GM21737 (cell line): ENCODE data around the gene MYBL2.
A peak's percentile ranks its signal among the peaks of the same experiment; 100 is the strongest.
"Not testable (repeated sequence)": the region's sequence is repeated elsewhere in the genome, so short reads cannot be mapped to it uniquely, and the experiment has no call there.

Experiments used
- ATAC-seq: cut with Tn5 transposase; IDR thresholded peaks from one replicate; pipeline ENCODE4 v1.9.1; 2021; ENCODE audit warnings: mild to moderate bottlenecking, moderate library complexity; ENCODE audit not compliant: unreplicated experiment

Gene MYBL2

GRCh38 chr20:43666376-43667328, at the start of gene MYBL2:
Gene MYBL2 (plus strand): TSS chr20:43667114. CDS start chr20:43667284, 170 bp downstream.
- ATAC-seq: peak; percentile 67

GRCh38 chr20:43631598-43631997, 35.3 kb upstream of the MYBL2 start:
- no peak for ATAC-seq

GRCh38 chr20:43636429-43636828, 30.5 kb upstream of the MYBL2 start:
- no peak for ATAC-seq

GRCh38 chr20:43642548-43642947, 24.4 kb upstream of the MYBL2 start:
- ATAC-seq: no peak

GRCh38 chr20:43650997-43651525, 15.9 kb upstream of the MYBL2 start:
- ATAC-seq: no peak

- not testable (repeated sequence) for ATAC-seq
Observed at GRCh38 chr20:43651650-43652184, 15.2 kb upstream of the MYBL2 start.

- ATAC-seq: no peak
Observed at GRCh38 chr20:43653966-43654365, 12.9 kb upstream of the MYBL2 start.

- not testable (repeated sequence) for ATAC-seq
Observed at GRCh38 chr20:43655176-43655575, 11.7 kb upstream of the MYBL2 start.

GRCh38 chr20:43655937-43656336, 11.0 kb upstream of the MYBL2 start:
- ATAC-seq: no peak

GRCh38 chr20:43658069-43658722, 8.7 kb upstream of the MYBL2 start:
- ATAC-seq: peak; percentile 13

- ATAC-seq: no peak
Observed at GRCh38 chr20:43658723-43659419, 8.0 kb upstream of the MYBL2 start.

GRCh38 chr20:43662943-43663655, 3.8 kb upstream of the MYBL2 start:
- ATAC-seq: no peak

GRCh38 chr20:43665466-43666176, 1.3 kb upstream of the MYBL2 start:
- no peak for ATAC-seq

- peak; percentile 27 for ATAC-seq
Observed at GRCh38 chr20:43667341-43668132, 623 bp downstream of the MYBL2 start.

GRCh38 chr20:43669332-43669731, 2.4 kb downstream of the MYBL2 start:
- ATAC-seq: no peak

- no peak for ATAC-seq
Observed at GRCh38 chr20:43670423-43670822, 3.5 kb downstream of the MYBL2 start.

GRCh38 chr20:43676368-43676767, 9.5 kb downstream of the MYBL2 start:
- no peak for ATAC-seq

- peak; percentile 8 for ATAC-seq
Observed at GRCh38 chr20:43680981-43681380, 14.1 kb downstream of the MYBL2 start.

GRCh38 chr20:43681468-43681942, 14.6 kb downstream of the MYBL2 start:
- peak; percentile 19 for ATAC-seq
